Glomerular visceral epithelial cell (primary cell): ENCODE measurements around the gene TMEM218.
A peak's percentile ranks its signal among the peaks of the same experiment; 100 is the strongest.

Source experiments
- DNase-seq: peaks from one replicate; pipeline ENCODE4 v3.0.0-alpha.2; 2016; ENCODE audit errors: extremely low spot score

TMEM218 gene

DNA sequence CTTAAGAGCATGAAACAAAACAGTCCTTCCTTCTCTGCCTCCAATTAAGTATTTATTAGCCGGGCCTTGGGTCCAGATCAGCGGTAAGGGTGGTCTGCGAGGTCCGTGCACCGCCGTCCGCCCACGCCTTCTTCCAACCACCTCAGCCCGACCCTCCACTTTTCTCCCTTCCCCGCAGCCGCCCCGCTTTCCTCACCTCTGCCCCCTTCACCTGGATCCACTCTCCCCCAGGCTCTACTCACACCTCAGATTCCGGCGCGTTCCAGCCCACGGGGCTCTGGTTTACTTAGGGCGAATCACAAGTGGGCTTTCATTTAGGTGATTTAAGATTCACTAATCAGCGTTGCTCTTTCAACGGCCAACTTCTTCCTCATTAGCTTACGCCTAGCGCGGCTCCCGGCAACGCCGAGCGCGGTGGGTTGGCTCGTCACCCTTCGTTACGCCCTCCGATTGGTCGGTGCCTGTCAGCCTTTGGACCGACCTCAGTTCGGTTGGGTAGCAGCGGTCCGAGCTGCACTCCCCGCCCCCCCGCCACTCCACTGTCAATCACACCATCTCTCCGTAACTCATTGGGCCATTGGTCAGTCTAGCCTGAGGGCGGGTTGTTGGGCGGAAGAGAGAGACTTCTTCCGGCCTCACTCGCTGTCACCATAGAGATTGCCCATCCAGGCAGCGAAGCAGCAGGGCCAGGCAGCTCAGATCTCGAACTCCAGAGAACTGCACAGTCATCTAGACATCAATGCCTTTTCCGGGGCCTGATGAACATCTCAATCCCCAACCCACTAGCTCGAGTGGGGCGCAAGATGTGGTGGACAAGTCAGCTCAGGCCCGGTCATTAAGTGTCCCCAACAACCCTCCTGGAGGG, at the start of gene TMEM218:
Gene TMEM218, minus strand, starts transcription at position 284 of the 865 bp plus-strand sequence. CDS start 9,385 bp downstream, outside the sequence.
- DNase-seq, result peak; percentile 99

- no peak for DNase-seq
Observed at GRCh38 chr11:125157953-125158680, 46.7 kb upstream of the TMEM218 start.

- DNase-seq, result no peak
Observed at GRCh38 chr11:125157118-125157733, 45.8 kb upstream of the TMEM218 start.

GRCh38 chr11:125156346-125157117, 45.1 kb upstream of the TMEM218 start:
- DNase-seq, result no peak

DNA sequence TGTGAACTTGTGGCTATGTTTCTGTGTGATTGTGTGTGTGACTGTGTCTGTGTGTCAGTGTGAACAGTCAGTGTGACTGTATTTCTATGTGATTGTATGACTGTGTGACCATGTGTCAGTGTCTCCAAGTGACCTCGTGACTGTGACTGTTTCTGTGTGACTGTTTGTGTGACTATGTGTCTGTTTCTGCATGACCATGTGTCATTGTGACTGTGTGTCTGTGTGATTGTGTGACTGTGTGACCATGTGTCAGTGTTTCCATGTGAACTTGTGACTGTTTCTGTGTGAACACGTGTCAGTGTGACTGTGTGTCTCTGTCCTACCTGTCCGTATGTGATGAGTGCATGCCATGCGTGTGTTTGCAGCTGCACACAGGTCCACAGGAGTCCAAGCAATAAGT, 44.3 kb upstream of the TMEM218 start:
- DNase-seq, result no peak

DNA sequence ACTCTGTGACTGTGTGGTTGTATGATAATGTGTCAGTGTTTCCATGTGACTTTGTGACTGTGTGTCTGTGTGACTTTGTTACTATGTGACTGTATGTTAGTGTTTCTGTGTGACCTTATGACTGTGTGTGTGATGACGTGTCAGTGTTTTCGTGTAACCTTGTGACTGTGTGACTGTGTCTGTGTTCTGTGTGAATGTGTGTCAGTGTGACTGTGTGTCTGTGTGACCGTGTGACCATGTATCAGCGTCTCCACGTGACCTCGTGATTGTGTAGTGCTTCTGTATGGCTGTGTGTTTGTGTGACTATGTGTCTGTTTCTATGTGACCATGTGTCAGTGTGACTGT, 43.6 kb upstream of the TMEM218 start:
- no peak for DNase-seq

DNA sequence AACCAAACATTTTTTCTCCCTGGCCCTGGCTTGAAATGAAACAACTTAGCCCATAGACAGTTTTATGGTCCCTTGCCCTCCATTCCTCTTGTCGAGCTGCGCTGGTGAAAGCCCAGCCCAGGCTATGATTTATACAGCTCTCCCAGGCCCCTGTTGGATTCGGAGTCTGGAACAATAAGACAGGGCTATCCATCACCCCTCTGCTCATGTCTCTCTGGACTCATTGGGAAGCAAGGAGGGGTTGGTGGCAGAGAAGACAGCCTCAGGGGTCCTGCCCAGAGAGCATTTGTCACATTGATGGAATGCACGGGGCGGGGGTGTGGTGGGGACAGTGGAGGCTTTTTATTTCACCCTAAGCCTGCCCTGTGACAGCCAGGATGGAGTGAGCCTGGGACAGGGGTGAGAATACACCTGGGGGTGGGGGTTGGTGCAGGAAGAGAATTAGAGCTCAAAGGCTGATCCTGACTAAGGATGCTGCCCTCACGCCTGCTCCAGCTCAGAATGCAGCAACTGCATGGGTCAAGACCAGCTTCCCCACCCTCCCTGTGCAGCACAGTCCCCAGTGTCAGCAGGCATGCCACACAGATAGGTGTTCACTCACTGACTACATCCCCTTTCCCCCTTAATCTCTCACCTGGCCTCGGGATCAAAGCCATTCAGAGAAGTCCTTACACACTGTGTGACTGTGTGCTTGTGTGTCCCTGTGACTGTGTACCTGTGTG, 43.1 kb upstream of the TMEM218 start:
- DNase-seq, result no peak

GRCh38 chr11:125153837-125154236, 42.4 kb upstream of the TMEM218 start:
- DNase-seq, result no peak

GRCh38 chr11:125148743-125149142, 37.3 kb upstream of the TMEM218 start:
- no peak for DNase-seq

- no peak for DNase-seq
Observed at GRCh38 chr11:125148011-125148410, 36.6 kb upstream of the TMEM218 start.

DNA sequence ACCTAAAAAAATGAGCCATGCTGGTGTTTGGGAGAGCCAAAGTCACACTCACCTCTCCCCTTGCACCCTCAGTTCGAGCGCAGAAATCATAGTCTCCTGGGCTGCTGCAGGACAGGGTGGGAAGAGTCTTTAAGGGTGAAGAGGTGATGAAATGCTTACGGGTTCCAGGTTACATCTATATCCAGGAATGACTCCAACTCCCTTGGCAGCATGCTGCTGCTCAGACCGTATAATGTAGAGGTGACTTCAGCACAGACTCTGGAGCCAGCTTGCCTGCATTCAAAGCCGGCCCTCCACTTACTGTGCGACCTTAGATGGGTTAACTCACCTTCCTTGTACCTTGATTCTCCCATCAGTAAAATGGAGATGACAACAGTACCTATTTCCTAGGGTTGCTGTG, 35.9 kb upstream of the TMEM218 start:
- DNase-seq, result no peak

DNA sequence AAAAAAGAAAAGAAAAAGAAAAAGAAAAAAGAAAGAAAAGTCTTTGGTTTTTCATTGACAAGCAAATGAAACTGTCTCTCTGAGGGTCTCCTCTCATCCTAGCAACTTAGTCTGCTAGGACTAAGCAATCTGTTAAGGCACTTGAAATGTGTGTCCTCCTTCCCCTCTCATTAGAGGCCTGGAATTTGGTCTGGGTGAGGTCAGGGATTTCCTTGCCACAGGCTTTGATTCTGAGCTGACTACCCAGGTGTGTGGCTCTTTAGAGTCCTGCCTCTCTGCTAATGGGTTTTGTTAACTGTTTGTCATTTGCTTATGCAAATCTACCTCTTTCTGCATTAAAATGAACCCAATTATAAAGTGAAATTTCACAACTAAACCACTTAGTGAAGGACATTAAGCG, 34.8 kb upstream of the TMEM218 start:
- no peak for DNase-seq

DNA sequence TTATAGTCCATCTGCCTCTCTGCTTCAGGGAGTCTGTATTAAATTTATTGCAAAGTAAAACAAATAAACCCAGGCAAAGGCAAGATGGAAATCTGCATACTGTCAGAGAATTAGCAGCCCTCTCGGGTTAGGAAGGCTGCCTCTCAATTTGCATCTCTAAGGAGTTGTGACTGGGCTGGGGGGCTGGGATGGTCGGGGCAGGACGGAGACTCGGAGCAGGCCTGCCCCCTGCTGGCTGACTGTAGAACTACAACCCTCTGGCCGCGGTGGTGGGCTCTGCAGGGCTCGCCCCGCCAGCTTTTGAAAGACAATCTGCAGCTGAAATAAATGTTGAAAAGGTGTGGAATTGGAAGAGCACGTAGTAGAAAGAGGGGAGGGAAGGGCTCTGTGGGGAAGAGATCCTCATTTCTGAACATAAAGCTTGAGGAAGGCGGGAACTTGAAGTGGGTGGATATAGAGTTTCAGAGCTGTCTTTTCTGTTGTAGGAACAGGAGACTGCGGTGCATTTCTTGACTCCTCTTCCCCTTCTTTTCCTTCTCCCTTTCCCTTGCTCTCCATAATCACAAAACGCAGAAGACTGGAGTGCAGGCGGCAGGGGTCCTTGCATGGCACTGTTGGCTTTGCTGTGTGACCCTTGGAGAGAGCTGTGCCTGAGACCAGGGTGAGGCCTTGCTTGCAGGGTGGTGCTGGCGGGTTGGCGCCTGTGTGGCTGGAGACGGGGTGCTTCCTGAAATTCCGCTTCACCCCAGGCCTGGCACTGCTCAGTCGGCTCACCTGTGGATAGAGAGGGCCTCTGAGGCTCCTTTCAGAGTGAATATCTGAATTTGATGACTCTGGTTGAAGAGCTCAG, 30.5 kb upstream of the TMEM218 start:
- peak; percentile 36 for DNase-seq

GRCh38 chr11:125141178-125141577, 29.8 kb upstream of the TMEM218 start:
- DNase-seq, result no peak

- DNase-seq, result no peak
Observed at GRCh38 chr11:125140233-125140632, 28.8 kb upstream of the TMEM218 start.

DNA sequence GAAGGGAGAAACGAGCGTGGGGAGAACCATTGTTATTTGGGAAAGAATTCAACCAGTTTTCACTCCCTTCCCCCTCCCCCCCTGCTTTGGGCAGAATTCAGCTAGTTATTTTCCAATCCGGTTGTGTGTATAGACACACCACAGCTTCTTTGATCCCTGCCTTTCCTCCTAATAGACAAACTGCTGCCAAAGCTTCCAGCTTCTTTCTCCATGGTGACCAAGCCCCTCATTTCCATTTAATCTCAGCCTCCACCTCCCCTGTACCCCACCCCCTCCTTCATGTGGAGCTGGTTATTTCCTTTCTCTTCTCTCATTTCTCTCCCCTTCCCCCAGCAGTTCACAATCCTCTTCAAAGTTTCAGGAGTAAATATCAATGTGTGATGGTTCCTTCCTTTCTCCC, 28.4 kb upstream of the TMEM218 start:
- DNase-seq, result no peak

- no peak for DNase-seq
Observed at GRCh38 chr11:125138966-125139365, 27.5 kb upstream of the TMEM218 start.

DNA sequence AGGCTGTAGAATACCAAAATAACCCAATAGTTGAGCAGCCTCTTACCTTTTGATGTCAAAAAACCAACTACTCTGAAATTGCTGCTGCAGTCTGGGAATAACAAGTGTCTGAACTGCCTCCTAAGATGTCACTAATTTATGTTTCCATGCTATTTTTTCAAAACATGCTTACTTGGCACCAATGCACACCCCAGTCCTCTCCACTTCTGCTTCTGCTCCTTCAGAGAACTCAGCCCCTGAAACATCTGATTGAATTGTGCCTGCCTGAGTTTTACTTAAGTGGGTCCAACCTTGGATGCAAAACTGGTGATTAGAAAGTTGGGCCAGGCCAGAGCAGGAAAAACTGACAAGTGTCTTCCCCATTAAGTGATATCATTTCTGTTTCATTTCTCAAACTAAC, 24.6 kb upstream of the TMEM218 start:
- DNase-seq, result no peak

DNA sequence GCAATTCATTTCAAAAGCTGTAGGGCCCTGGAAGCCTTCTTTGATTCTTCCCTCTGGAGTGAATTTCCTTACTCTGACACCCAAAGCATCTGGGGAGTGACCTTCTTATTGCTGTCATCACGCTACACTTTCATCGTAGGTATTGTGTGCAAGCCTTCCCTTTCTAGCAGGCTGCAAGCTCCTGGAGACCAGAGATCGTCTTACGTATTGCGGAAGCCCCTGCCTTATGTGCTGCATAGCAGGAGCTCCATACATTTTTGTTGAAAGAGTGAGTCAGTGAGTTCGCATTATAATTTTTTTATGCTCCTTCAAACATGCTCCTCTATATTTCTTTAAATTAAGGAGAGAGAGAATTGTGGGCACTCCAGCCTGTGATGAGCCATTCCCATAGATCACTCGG, 21.2 kb upstream of the TMEM218 start:
- DNase-seq, result no peak

DNA sequence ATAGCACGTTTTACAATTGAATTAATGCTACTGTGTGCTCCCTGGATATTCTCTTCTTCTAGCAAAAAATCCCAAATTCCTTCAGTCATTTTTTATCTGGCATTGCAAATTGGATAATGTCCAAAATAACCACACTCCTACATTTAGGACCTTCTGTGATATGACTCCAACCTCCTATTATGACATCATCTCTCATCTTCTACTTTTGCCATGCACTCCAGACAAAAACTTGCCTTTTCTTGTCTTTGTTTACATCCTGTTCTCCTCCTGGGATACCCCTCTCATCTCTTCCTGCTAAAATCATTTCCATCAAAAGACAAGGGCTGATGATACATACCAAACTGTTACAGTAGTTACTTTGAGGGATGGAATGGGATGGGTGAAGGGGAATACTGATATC, 20.6 kb upstream of the TMEM218 start:
- no peak for DNase-seq
